ENCODE data around the gene RABGAP1L.

The RABGAP1L gene

DNA sequence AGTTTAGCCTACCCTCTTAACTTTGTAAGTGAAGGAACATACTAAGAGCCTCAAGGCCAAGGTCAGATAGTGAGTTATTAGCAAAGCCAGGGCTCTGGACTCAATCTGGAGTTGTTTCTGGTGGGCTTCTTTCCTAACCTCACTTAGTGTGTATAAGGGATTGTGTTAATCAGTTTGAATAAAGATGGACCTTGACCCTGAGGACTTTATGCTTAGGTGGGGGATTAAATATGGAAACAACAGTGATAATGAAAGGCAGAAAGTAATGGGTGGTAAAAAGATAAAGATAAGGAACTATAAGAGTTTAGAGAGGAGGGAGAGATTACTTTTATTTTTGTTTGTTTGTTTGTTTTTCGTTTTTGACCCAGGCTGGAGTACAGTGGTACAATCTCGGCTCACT is 5.5 kb downstream of the RABGAP1L start:
- Histone ChIP-seq H3K23ac (ENCODE audit: low read depth, low read length, poor library complexity) (no peak overlapping the region), H3K14ac (ENCODE audit: low read length) (no peak overlapping the region), H3K27me3 (ENCODE audit: control insufficient read depth in 3 of 3, insufficient read depth in 3 of 3, low read depth in 1 of 3, low read length in 3 of 3) (no peaks in the 10 kb centered on the region), H3K9me3 (replicated peaks in 1 of 2; ENCODE audit: control insufficient read depth in 2 of 2, insufficient read depth in 1 of 2, low read depth in 1 of 2, low read length in 2 of 2) (no peaks in the 10 kb centered on the region), H2BK15ac (ENCODE audit: low read length) (no peak overlapping the region), H2BK5ac (ENCODE audit: low read length) (no peak overlapping the region), H2AFZ (ENCODE audit: low read length) (no peak overlapping the region), H3K36me3 (replicated peaks in 1 of 2; ENCODE audit: control insufficient read depth in 2 of 2, insufficient read depth in 2 of 2, low read length in 2 of 2) (no peaks in the 10 kb centered on the region), H3K27ac (replicated peaks; ENCODE audit: low read length) (no peak overlapping the region), H3K4me1 (ENCODE audit: control insufficient read depth in 2 of 2, insufficient read depth in 1 of 2, low read depth in 1 of 2, low read length in 2 of 2) (no peaks in the 10 kb centered on the region), H3K79me1 (ENCODE audit: low read depth, low read length) (no peaks in the 10 kb centered on the region), H2AK5ac (ENCODE audit: low read depth, low read length) (no peak overlapping the region), H3K9ac (ENCODE audit: low read depth, low read length, poor library complexity) (no peak overlapping the region), H4K8ac (ENCODE audit: low read depth, low read length) (no peak overlapping the region), H3K18ac (ENCODE audit: low read length) (no peak overlapping the region), H3K4me3 (ENCODE audit: low read length in 2 of 2) (no peak overlapping the region), H2BK120ac (ENCODE audit: low read depth, low read length) (no peak overlapping the region), H2BK12ac (ENCODE audit: low read length) (no peak overlapping the region), H3K4me2 (ENCODE audit: insufficient read depth, low read length, poor library complexity, severe bottlenecking) (no peak overlapping the region), H4K91ac (ENCODE audit: low read depth, low read length, poor library complexity) (no peak overlapping the region), H3K4ac (ENCODE audit: low read length) (no peak overlapping the region)
- WGBS, 2 donors (ENCODE audit: extremely low coverage in 2 of 2, insufficient read length in 2 of 2, insufficient replicate concordance in 1 of 2) = no CpG with 5 or more reads among the region's 2 CpGs
- DNase-seq (ENCODE audit: low spot score) = no peak

DNA sequence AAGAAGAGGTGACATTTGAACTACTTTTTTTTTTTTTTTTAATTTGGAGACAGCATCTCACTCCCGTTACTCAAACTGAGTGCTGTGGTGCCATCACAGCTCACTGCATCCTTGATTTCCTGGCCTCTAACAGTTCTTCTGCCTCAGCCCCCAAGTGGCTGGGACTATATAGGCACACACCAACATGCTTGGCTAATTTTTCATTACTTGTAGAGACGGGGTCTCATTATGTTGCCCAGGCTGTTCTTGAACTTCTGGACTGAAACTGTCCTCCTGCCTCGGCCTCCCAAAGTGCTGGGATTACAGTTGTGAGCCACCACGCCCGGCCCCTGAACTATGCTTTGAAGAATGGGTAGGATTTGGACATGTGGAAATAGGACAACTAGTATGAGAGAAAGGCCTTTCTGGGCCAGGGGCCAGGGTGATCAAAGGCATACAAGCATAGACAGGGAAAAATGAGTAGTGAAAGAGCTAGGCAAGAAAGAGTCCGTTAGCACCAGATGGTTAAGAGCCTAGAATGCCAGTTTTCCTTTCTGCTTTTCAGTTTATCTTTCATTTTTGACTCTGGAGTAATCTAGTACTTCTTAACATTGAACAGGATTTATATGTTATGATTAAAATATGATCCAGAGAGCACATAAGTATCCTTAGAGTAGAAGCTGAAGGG is 6.3 kb downstream of the RABGAP1L start:
- DNase-seq (ENCODE audit: low spot score) = no peak
- H2AK5ac ChIP-seq (ENCODE audit: low read depth, low read length) = no peak overlapping the region

DNA sequence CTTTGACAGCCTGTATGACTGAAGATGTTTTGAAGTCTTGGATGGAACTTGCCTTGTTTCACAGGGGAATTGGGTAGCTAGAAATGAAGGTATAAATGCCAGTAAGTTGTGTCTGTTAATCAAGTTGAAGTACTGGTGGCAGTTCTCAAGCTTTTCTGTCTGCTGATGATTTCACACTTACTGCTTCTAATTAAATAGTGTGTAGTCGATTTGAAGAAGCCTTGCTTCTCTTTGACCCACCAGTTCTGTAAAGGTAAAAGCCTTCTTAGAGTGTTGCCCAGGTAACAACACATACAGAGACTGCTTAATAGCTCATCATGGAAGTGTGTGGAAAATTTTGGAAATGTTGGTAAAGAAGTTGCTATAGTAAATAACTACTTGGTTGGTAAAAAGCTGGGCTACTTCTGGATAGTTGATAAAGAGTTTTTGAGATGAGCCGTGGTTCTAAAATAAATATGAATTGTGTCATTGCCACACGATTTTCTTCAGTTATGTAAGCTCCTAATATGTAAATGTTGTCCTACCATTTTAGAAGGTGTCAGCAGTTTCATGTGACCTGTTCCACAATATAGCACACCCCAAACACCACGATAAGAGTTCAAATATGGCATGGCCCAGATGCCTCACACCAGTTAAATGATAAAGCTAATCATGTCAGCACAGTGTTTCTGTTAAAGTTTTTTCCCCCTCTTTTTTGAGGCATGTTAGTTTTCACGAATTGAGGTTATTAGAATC is 7.4 kb downstream of the RABGAP1L start:
- DNase-seq (ENCODE audit: low spot score) = no peak
- Histone ChIP-seq H3K4me2 (ENCODE audit: insufficient read depth, low read length, poor library complexity, severe bottlenecking) (no peak overlapping the region), H2BK120ac (ENCODE audit: low read depth, low read length) (no peak overlapping the region), H2BK12ac (ENCODE audit: low read length) (no peak overlapping the region), H2AK5ac (ENCODE audit: low read depth, low read length) (no peak overlapping the region), H3K27ac (replicated peaks; ENCODE audit: low read length) (no peak overlapping the region), H3K9me3 (replicated peaks in 1 of 2; ENCODE audit: control insufficient read depth in 2 of 2, insufficient read depth in 1 of 2, low read depth in 1 of 2, low read length in 2 of 2) (no peaks in the 10 kb centered on the region), H3K79me1 (ENCODE audit: low read depth, low read length) (no peaks in the 10 kb centered on the region), H3K36me3 (replicated peaks in 1 of 2; ENCODE audit: control insufficient read depth in 2 of 2, insufficient read depth in 2 of 2, low read length in 2 of 2) (no peaks in the 10 kb centered on the region), H4K91ac (ENCODE audit: low read depth, low read length, poor library complexity) (no peak overlapping the region), H3K23ac (ENCODE audit: low read depth, low read length, poor library complexity) (no peak overlapping the region), H2BK15ac (ENCODE audit: low read length) (no peak overlapping the region), H3K18ac (ENCODE audit: low read length) (no peak overlapping the region), H4K8ac (ENCODE audit: low read depth, low read length) (no peak overlapping the region), H3K9ac (ENCODE audit: low read depth, low read length, poor library complexity) (no peak overlapping the region), H2AFZ (ENCODE audit: low read length) (no peak overlapping the region), H3K4me1 (ENCODE audit: control insufficient read depth in 2 of 2, insufficient read depth in 1 of 2, low read depth in 1 of 2, low read length in 2 of 2) (no peaks in the 10 kb centered on the region), H3K4me3 (ENCODE audit: low read length in 2 of 2) (no peak overlapping the region), H3K4ac (ENCODE audit: low read length) (no peak overlapping the region), H3K27me3 (ENCODE audit: control insufficient read depth in 3 of 3, insufficient read depth in 3 of 3, low read depth in 1 of 3, low read length in 3 of 3) (no peaks in the 10 kb centered on the region), H2BK5ac (ENCODE audit: low read length) (no peak overlapping the region), H3K14ac (ENCODE audit: low read length) (no peak overlapping the region)
- WGBS, 2 donors (ENCODE audit: extremely low coverage in 2 of 2, insufficient read length in 2 of 2, insufficient replicate concordance in 1 of 2) = no CpG with 5 or more reads among the region's 5 CpGs

More for the DNA sequence above, 6.3 kb downstream of the RABGAP1L start:
- no peaks in the 10 kb centered on the region for H3K9me3 ChIP-seq (replicated peaks in 1 of 2; ENCODE audit: control insufficient read depth in 2 of 2, insufficient read depth in 1 of 2, low read depth in 1 of 2, low read length in 2 of 2)
- H2BK15ac ChIP-seq (ENCODE audit: low read length) = no peak overlapping the region
- no CpG with 5 or more reads among the region's 6 CpGs for WGBS, 2 donors (ENCODE audit: extremely low coverage in 2 of 2, insufficient read length in 2 of 2, insufficient replicate concordance in 1 of 2)
- no peak overlapping the region for H2BK12ac ChIP-seq (ENCODE audit: low read length)
- no peaks in the 10 kb centered on the region for H3K4me1 ChIP-seq (ENCODE audit: control insufficient read depth in 2 of 2, insufficient read depth in 1 of 2, low read depth in 1 of 2, low read length in 2 of 2)
- H2AFZ ChIP-seq (ENCODE audit: low read length) = no peak overlapping the region
- H3K4ac ChIP-seq (ENCODE audit: low read length) = no peak overlapping the region
- no peak overlapping the region for H3K18ac ChIP-seq (ENCODE audit: low read length)
- H4K8ac ChIP-seq (ENCODE audit: low read depth, low read length) = no peak overlapping the region
- H2BK120ac ChIP-seq (ENCODE audit: low read depth, low read length) = no peak overlapping the region
- no peak overlapping the region for H3K23ac ChIP-seq (ENCODE audit: low read depth, low read length, poor library complexity)
- no peak overlapping the region for H3K4me2 ChIP-seq (ENCODE audit: insufficient read depth, low read length, poor library complexity, severe bottlenecking)
- no peak overlapping the region for H3K27ac ChIP-seq (replicated peaks; ENCODE audit: low read length)
- H3K14ac ChIP-seq (ENCODE audit: low read length) = no peak overlapping the region
- H3K36me3 ChIP-seq (replicated peaks in 1 of 2; ENCODE audit: control insufficient read depth in 2 of 2, insufficient read depth in 2 of 2, low read length in 2 of 2) = no peaks in the 10 kb centered on the region
- H3K79me1 ChIP-seq (ENCODE audit: low read depth, low read length) = no peaks in the 10 kb centered on the region
- H3K27me3 ChIP-seq (ENCODE audit: control insufficient read depth in 3 of 3, insufficient read depth in 3 of 3, low read depth in 1 of 3, low read length in 3 of 3) = no peaks in the 10 kb centered on the region
- H2BK5ac ChIP-seq (ENCODE audit: low read length) = no peak overlapping the region
- H3K9ac ChIP-seq (ENCODE audit: low read depth, low read length, poor library complexity) = no peak overlapping the region
- H4K91ac ChIP-seq (ENCODE audit: low read depth, low read length, poor library complexity) = no peak overlapping the region
- H3K4me3 ChIP-seq (ENCODE audit: low read length in 2 of 2) = no peak overlapping the region

- H4K8ac ChIP-seq (ENCODE audit: low read depth, low read length) = no peak overlapping the region
- no peak overlapping the region for H2BK12ac ChIP-seq (ENCODE audit: low read length)
- no peaks in the 10 kb centered on the region for H3K4me1 ChIP-seq (ENCODE audit: control insufficient read depth in 2 of 2, insufficient read depth in 1 of 2, low read depth in 1 of 2, low read length in 2 of 2)
- no CpG with 5 or more reads among the region's 2 CpGs for WGBS, 2 donors (ENCODE audit: extremely low coverage in 2 of 2, insufficient read length in 2 of 2, insufficient replicate concordance in 1 of 2)
- H3K23ac ChIP-seq (ENCODE audit: low read depth, low read length, poor library complexity) = no peak overlapping the region
- no peak overlapping the region for H3K4me3 ChIP-seq (ENCODE audit: low read length in 2 of 2)
- H2BK15ac ChIP-seq (ENCODE audit: low read length) = no peak overlapping the region
- H3K18ac ChIP-seq (ENCODE audit: low read length) = no peak overlapping the region
- no peak overlapping the region for H3K27ac ChIP-seq (replicated peaks; ENCODE audit: low read length)
- H3K9ac ChIP-seq (ENCODE audit: low read depth, low read length, poor library complexity) = no peak overlapping the region
- H3K4me2 ChIP-seq (ENCODE audit: insufficient read depth, low read length, poor library complexity, severe bottlenecking) = no peak overlapping the region
- H2AFZ ChIP-seq (ENCODE audit: low read length) = no peak overlapping the region
- H3K9me3 ChIP-seq (replicated peaks in 1 of 2; ENCODE audit: control insufficient read depth in 2 of 2, insufficient read depth in 1 of 2, low read depth in 1 of 2, low read length in 2 of 2) = no peaks in the 10 kb centered on the region
- H2AK5ac ChIP-seq (ENCODE audit: low read depth, low read length) = no peak overlapping the region
- no peak overlapping the region for H2BK5ac ChIP-seq (ENCODE audit: low read length)
- H3K14ac ChIP-seq (ENCODE audit: low read length) = no peak overlapping the region
- no peak overlapping the region for H4K91ac ChIP-seq (ENCODE audit: low read depth, low read length, poor library complexity)
- H3K79me1 ChIP-seq (ENCODE audit: low read depth, low read length) = no peaks in the 10 kb centered on the region
- H3K4ac ChIP-seq (ENCODE audit: low read length) = no peak overlapping the region
- no peaks in the 10 kb centered on the region for H3K27me3 ChIP-seq (ENCODE audit: control insufficient read depth in 3 of 3, insufficient read depth in 3 of 3, low read depth in 1 of 3, low read length in 3 of 3)
- no peaks in the 10 kb centered on the region for H3K36me3 ChIP-seq (replicated peaks in 1 of 2; ENCODE audit: control insufficient read depth in 2 of 2, insufficient read depth in 2 of 2, low read length in 2 of 2)
- no peak overlapping the region for H2BK120ac ChIP-seq (ENCODE audit: low read depth, low read length)
- DNase-seq (ENCODE audit: low spot score) = no peak
These were observed 8.0 kb downstream of the RABGAP1L start for GRCh38 chr1:174167265-174167803.

All from neuronal stem cell (in vitro differentiated cells).